Esophagus muscularis mucosa (tissue), 4 donors: ENCODE data around the gene HOTAIR. TPM values are rescaled to one million over a fixed set of nuclear protein-coding genes. Genes with fewer than 3 reads are reported as not detected.

Experiments used
- DNase-seq: peaks from one replicate; pipeline ENCODE4 v3.0.0-alpha.2; 2017; ENCODE audit errors: extremely low spot score
- H3K27ac ChIP-seq, 4 donors: fragments of 200-600 bp; sonication (generic); replicated peaks in 1 of 4; 1 replicate in 3 of 4; 2 replicates in 1 of 4; pipeline ENCODE4 v1.5.1; 2016 to 2019; ENCODE audit warnings: mild to moderate bottlenecking in 1 of 4
- H3K27me3 ChIP-seq, 4 donors: fragments of 200-600 bp; sonication (generic); one replicate each; pipeline versions ENCODE4 v1.5.1 to v1.6.0; 2016 to 2019
- H3K36me3 ChIP-seq, 4 donors: fragments of 200-600 bp; sonication (generic); one replicate each; pipeline ENCODE4 v1.5.1; 2016 to 2019
- H3K4me1 ChIP-seq, 4 donors: fragments of 200-600 bp; sonication (generic); one replicate each; pipeline ENCODE4 v1.5.1; 2016 to 2019
- H3K4me3 ChIP-seq, 4 donors: fragments of 200-600 bp; sonication (generic); 1 replicate in 2 of 4; 2 replicates in 2 of 4; pipeline ENCODE4 v1.5.1; 2016 to 2019; ENCODE audit warnings: mild to moderate bottlenecking in 4 of 4, moderate library complexity in 1 of 4
- H3K9me3 ChIP-seq, 4 donors: fragments of 200-600 bp; sonication (generic); 1 replicate in 3 of 4; 2 replicates in 1 of 4; pipeline ENCODE4 v1.5.1; 2016 to 2019
- EP300 ChIP-seq: sonication (generic); formaldehyde crosslinking; IDR thresholded peaks from one replicate; pipeline ENCODE4 v1.6.1; 2017; ENCODE audit warnings: antibody characterized with exemption
- POLR2A ChIP-seq: fragments of 450-650 bp; IDR thresholded peaks from one replicate; pipeline ENCODE4 v1.6.1; 2017; ENCODE audit warnings: antibody characterized with exemption, moderate library complexity, mild to moderate bottlenecking, low read depth
- POLR2AphosphoS5 ChIP-seq, 2 donors: sonication (generic); formaldehyde crosslinking; IDR thresholded peaks; one replicate each; pipeline ENCODE4 v1.6.1; 2017; ENCODE audit warnings: antibody characterized with exemption in 2 of 2
- WGBS: methylation state at CpG from one replicate; pipeline ENCODE4 v1.1.5; 2018; 5-methylcytosine and 5-hydroxymethylcytosine counted together
- intact Hi-C: fragments of 100-400 bp; cut with DNase I; formaldehyde crosslinking; loops from one replicate; pipeline ENCODE4 v1.15.1; 2023
- total RNA-seq, 4 donors: library from RNA; depleted of rRNA; stranded (reverse); fragments of >200 nt; gene quantifications; one replicate each; pipeline versions ENCODE4 v1.1.0 to v1.2.1, GENCODE V29; 2016
- TF ChIP-seq, protein P1 (sequence below), 3 experiments: fragments of 200-600 bp in 2 of 3; fragments of 450-650 bp in 1 of 3; sonication (generic) in 2 of 3; IDR thresholded peaks; one replicate each; pipeline ENCODE4 v1.5.1; 2017 to 2019; ENCODE audit warnings: antibody characterized with exemption in 3 of 3, mild to moderate bottlenecking in 2 of 3, moderate library complexity in 1 of 3

Gene HOTAIR
- total RNA-seq, 4 donors from 2014 or later, result not detected

DNA sequence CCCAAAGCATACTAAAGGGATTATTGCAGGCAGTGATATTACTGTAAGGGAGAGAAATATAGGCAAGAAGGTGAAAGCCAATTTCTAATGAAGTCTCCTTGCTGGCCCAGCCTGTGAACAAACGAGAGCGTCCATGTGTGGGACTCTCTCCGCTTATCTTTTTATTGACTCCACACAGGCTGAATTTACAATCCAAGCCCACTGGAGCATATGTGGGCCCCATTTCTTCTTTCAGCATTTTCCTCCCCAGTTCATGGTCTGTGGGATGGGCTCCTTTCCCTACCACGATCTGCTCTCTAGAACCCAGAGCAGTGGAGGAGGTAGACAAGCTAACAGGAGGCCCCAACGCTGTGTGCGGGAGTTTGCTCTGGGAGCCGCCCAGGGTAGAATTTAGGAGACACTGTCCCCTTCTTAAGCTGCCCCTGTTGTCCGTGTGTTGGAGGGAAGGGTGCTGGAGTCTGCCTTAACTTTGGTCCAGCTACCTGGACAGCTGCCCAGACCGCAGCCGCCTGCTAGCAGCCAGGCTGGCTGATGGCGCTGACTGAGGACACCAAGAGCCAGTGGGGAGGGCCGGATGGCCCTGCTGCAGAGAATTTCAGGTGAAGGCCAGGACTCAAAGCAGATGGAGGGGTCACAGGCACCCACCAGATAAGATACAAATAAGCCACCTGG, 5.0 kb downstream of the HOTAIR start:
- Histone ChIP-seq H3K36me3 (no peaks in the 10 kb centered on the region), H3K27me3 (peaks cover 14 to 100% (median 94%) of the 10 kb centered on the region in 4 donors), H3K4me3 (no peak overlapping the region), H3K4me1 (peaks cover 16 to 38% (median 31%) of the 10 kb centered on the region in 4 donors), H3K9me3 (no peaks in the 10 kb centered on the region), H3K27ac (no peak overlapping the region)
- 19% methylated on average over 10 of the region's 12 CpGs for WGBS
- DNase-seq, result no peak
- intact Hi-C loops, result no loop called here
- no peak for TF ChIP-seq POLR2A
- TF ChIP-seq EP300, result no peak
- no peak for TF ChIP-seq POLR2AphosphoS5 (IDR thresholded peaks at IDR 0.05)
- TF ChIP-seq, protein P1, sequence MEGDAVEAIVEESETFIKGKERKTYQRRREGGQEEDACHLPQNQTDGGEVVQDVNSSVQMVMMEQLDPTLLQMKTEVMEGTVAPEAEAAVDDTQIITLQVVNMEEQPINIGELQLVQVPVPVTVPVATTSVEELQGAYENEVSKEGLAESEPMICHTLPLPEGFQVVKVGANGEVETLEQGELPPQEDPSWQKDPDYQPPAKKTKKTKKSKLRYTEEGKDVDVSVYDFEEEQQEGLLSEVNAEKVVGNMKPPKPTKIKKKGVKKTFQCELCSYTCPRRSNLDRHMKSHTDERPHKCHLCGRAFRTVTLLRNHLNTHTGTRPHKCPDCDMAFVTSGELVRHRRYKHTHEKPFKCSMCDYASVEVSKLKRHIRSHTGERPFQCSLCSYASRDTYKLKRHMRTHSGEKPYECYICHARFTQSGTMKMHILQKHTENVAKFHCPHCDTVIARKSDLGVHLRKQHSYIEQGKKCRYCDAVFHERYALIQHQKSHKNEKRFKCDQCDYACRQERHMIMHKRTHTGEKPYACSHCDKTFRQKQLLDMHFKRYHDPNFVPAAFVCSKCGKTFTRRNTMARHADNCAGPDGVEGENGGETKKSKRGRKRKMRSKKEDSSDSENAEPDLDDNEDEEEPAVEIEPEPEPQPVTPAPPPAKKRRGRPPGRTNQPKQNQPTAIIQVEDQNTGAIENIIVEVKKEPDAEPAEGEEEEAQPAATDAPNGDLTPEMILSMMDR (IDR thresholded peaks at IDR 0.05), result no peak

DNA sequence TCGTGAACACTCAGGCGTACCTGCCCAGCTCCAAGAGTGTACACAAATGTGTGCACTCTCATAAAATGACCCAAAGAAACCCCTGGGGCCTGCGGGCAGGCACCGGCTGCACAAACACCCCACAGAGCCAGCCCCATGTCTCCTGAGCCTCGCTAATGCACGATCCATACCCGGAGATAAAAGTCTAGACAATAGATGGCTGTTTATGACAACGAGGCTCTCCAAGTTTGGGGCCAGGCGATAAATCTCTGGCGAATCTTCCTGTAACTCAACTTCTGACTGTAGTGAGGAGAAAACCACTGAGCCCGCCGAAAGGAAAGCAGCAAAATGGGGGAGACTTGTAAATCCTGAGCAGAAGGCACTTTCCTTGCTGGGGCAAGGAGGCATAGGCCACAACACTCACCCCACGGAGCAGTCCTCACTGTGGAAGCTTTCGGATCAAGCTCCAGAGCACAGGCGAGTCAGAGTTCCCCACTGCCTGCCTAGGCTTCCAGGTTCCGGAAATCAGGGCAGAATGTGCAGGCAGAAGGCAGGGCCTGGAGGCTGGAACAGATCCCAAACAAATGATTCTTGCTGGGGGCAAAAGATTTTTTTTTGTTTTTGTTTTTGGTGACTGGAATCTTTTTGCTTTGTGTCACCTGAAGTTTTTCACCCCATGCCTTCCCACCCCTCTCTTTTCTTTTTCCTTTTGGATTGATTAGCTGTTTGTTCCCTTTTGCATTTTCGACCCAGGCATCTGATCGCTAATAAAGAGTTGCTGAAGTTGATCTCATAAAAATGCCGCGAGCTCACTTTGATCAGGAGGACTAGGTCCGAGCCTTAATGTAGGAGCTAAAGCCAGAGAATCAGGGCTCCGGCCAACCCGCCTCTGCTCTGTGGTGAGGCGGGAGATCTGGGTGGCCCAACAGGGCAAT, 6.3 kb downstream of the HOTAIR start:
- intact Hi-C loops, result no loop called here
- Histone ChIP-seq H3K27me3 (peaks cover 13 to 100% (median 90%) of the 10 kb centered on the region in 4 donors), H3K36me3 (no peaks in the 10 kb centered on the region), H3K27ac (no peak overlapping the region), H3K9me3 (no peaks in the 10 kb centered on the region), H3K4me1 (peaks cover 5 to 30% (median 19%) of the 10 kb centered on the region in 4 donors), H3K4me3 (no peak overlapping the region)
- DNase-seq, result no peak
- 33% methylated on average over 16 of the region's 24 CpGs for WGBS
- TF ChIP-seq POLR2A (no peak), EP300 (no peak), POLR2AphosphoS5 (IDR thresholded peaks at IDR 0.05) (no peak)
- TF ChIP-seq, protein P1 (IDR thresholded peaks at IDR 0.05), result no peak

DNA sequence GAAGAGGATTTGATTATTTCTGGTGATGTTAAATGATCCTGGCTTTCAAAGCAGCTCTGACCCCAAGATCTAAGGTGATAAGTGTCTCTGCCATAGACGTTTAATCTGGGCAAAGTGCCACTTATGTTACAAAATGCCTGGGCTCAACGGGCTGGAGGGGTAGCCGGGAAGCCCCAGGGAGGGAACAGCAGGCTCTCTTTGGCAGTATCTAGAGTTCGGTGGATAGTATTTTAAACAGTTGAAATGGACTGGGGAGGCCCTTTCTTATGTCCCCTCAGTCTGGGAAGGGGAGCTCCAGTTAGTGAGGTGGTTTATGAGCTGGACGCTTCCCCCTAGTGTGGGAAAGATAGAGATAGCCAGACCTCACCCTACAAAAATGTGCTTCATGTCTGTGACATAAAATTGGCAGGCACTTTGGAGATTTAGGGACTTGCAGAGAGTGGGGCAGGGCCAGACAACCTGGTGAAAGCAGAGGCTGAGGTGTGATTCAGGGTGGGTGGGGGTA, 7.3 kb downstream of the HOTAIR start:
- intact Hi-C loops, result no loop called here
- TF ChIP-seq, protein P1 (IDR thresholded peaks at IDR 0.05), result no peak
- TF ChIP-seq POLR2A (no peak), EP300 (no peak), POLR2AphosphoS5 (IDR thresholded peaks at IDR 0.05) (no peak)
- no peak overlapping the region for H3K27ac ChIP-seq
- DNase-seq, result no peak
- H3K9me3 ChIP-seq, result no peaks in the 10 kb centered on the region
- WGBS, result 34% methylated on average over 5 of the region's 5 CpGs
- H3K36me3 ChIP-seq, result no peaks in the 10 kb centered on the region
- H3K4me3 ChIP-seq, result no peak overlapping the region
- H3K27me3 ChIP-seq, result peaks cover 9 to 100% (median 90%) of the 10 kb centered on the region in 4 donors
- peaks cover 0 to 26% (median 13%) of the 10 kb centered on the region in 4 donors for H3K4me1 ChIP-seq

DNA sequence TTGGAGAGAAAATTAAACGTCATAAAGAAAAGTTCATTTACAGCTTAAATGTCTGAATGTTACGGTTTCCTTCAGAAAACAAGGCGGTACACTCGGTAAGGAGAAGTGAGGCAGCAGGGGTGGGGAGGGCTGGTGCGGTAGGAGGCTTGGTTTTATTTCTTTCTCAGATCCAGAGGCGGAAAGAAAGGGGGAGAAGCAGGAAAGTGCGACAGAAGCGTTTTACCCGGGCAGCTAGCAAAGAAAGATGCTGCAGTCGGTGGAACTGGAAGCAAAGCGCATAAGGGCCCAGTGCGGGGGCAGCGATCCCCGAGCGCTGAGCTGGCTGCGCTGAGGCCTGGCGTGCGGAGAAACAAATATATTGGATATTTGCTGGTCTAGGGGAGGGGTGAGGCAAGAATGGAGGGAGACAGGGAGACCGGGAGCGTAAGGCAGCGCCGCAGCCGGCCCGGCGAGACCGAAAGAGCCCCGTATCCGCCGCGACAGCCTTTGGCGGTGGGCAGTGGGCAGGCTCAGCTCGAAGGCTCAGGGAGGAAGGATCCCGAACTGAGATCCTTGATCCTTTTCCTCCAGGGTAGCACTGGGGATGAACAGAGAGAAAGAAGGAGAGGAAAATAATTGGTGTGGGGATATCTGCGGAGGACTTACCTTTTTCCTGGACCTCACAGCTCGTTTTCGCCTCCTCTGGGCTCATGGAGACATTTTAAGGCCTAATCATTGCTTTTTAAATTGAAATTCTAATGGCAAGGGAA, 8.2 kb downstream of the HOTAIR start:
- intact Hi-C loops, result no loop called here
- 15% methylated on average over 36 of the region's 36 CpGs for WGBS
- no peaks in the 10 kb centered on the region for H3K9me3 ChIP-seq
- no peaks in the 10 kb centered on the region for H3K36me3 ChIP-seq
- no peak overlapping the region for H3K27ac ChIP-seq
- peak overlapping the region in 1 of 4 donors; percentile 2 for H3K4me3 ChIP-seq
- H3K27me3 ChIP-seq, result peaks cover 9 to 100% (median 90%) of the 10 kb centered on the region in 4 donors
- DNase-seq, result no peak
- TF ChIP-seq POLR2AphosphoS5 (IDR thresholded peaks at IDR 0.05), result no peak
- TF ChIP-seq EP300, result no peak
- TF ChIP-seq, protein P1 (IDR thresholded peaks at IDR 0.05), result no peak
- TF ChIP-seq POLR2A, result no peak
- H3K4me1 ChIP-seq, result peaks cover 0 to 28% (median 14%) of the 10 kb centered on the region in 4 donors
